AG09309 (cell line): ENCODE measurements around the gene KDM2B.
"Not testable (repeated sequence)": the region's sequence is repeated elsewhere in the genome, so short reads cannot be mapped to it uniquely, and the experiment has no call there.

Experiments used
- DNase-seq: peaks from one replicate; pipeline ENCODE4 v3.0.0-alpha.2; 2010; ENCODE audit warnings: low read depth
- H3K4me3 ChIP-seq: 2 replicates; pipeline ENCODE4 v1.5.1; 2011; ENCODE audit warnings: mild to moderate bottlenecking, low read depth, low read length, moderate library complexity; ENCODE audit not compliant: control insufficient read depth
- TF ChIP-seq, protein P1 (sequence below): IDR thresholded peaks from 2 replicates; pipeline ENCODE4 v1.5.1; 2011; ENCODE audit warnings: mild to moderate bottlenecking, low read depth, low read length, inconsistent platforms; ENCODE audit not compliant: insufficient read depth, control insufficient read depth; ENCODE audit errors: missing control alignments

Gene KDM2B

GRCh38 chr12:121388421-121388981 is 192.3 kb downstream of the KDM2B start:
- TF ChIP-seq, protein P1, sequence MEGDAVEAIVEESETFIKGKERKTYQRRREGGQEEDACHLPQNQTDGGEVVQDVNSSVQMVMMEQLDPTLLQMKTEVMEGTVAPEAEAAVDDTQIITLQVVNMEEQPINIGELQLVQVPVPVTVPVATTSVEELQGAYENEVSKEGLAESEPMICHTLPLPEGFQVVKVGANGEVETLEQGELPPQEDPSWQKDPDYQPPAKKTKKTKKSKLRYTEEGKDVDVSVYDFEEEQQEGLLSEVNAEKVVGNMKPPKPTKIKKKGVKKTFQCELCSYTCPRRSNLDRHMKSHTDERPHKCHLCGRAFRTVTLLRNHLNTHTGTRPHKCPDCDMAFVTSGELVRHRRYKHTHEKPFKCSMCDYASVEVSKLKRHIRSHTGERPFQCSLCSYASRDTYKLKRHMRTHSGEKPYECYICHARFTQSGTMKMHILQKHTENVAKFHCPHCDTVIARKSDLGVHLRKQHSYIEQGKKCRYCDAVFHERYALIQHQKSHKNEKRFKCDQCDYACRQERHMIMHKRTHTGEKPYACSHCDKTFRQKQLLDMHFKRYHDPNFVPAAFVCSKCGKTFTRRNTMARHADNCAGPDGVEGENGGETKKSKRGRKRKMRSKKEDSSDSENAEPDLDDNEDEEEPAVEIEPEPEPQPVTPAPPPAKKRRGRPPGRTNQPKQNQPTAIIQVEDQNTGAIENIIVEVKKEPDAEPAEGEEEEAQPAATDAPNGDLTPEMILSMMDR: no peak
- DNase-seq: peak; percentile 43

GRCh38 chr12:121384891-121385290 is 195.9 kb downstream of the KDM2B start:
- H3K4me3 ChIP-seq, DNase-seq: not testable (repeated sequence)

More at GRCh38 chr12:121388421-121388981, 192.3 kb downstream of the KDM2B start:
- H3K4me3 ChIP-seq: no peak overlapping the region

- no peak for DNase-seq
- H3K4me3 ChIP-seq: no peak overlapping the region
- TF ChIP-seq, protein P1: peak; percentile 15
Observed at GRCh38 chr12:121383601-121384021, 197.2 kb downstream of the KDM2B start.

DNA sequence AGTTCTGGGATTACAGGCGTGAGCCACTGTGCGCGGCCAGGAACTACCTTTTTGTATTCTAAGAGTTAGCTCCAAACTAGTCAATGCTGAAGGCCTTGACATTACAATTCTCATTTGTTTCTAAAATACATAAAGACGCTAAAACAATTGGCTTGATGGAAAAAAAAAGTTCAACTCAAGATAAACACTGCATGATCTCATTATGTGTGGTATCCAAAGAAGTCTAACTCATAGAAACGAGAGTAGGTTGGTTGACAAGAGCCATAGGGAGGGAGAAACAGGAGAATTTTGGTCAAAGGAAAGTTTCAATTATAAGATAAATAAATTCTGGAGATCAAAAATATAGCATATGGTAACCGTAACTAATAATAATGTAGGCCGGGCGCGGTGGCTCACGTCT is 200.9 kb downstream of the KDM2B start:
- H3K4me3 ChIP-seq: no peak overlapping the region
- no peak for DNase-seq
- TF ChIP-seq, protein P1: no peak
